Measurements from ENCODE around the gene ACTN3.

DNA sequence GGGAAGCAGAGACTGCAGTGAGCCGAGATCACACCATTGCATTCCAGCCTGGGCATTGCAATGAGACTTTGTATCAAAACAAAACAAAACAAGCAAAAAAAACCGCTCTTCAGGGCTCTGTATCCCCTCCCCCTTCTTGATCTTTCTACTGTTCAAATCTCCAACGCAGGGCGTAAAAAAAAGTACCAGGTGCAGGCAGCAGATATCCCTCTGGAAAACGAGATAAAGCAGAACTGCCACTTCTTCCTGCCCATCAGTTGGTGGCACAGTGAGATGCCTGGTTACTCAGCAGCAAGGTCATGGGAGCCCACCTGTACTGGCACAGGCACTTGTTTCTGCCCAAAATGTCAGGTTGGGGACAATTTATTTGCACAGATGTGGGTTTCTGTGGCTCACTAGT lies 57.5 kb downstream of the ACTN3 start:
- TF ChIP-seq, protein P1, sequence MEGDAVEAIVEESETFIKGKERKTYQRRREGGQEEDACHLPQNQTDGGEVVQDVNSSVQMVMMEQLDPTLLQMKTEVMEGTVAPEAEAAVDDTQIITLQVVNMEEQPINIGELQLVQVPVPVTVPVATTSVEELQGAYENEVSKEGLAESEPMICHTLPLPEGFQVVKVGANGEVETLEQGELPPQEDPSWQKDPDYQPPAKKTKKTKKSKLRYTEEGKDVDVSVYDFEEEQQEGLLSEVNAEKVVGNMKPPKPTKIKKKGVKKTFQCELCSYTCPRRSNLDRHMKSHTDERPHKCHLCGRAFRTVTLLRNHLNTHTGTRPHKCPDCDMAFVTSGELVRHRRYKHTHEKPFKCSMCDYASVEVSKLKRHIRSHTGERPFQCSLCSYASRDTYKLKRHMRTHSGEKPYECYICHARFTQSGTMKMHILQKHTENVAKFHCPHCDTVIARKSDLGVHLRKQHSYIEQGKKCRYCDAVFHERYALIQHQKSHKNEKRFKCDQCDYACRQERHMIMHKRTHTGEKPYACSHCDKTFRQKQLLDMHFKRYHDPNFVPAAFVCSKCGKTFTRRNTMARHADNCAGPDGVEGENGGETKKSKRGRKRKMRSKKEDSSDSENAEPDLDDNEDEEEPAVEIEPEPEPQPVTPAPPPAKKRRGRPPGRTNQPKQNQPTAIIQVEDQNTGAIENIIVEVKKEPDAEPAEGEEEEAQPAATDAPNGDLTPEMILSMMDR (IDR thresholded peaks at IDR 0.05; ENCODE audit: insufficient read depth, low read depth, low read length), result no peak
- no peak for TF ChIP-seq EZH2 (IDR thresholded peaks at IDR 0.05; ENCODE audit: insufficient read depth, low read length)

Data from astrocyte (in vitro differentiated cells and primary cell).